Measurements from ENCODE around the gene SC5D.

Gene SC5D

GRCh38 chr11:121291896-121292494 lies 576 bp upstream of the SC5D start:
- no peak for DNase-seq (ENCODE audit: low read depth)

- DNase-seq (ENCODE audit: low read depth): peak; percentile 18
These were observed 670 bp downstream of the SC5D start for GRCh38 chr11:121293288-121293594.

GRCh38 chr11:121295246-121296029 lies 2.9 kb downstream of the SC5D start:
- no peak for DNase-seq (ENCODE audit: low read depth)

GRCh38 chr11:121297872-121298271 lies 5.3 kb downstream of the SC5D start:
- no peak for DNase-seq (ENCODE audit: low read depth)

- DNase-seq (ENCODE audit: low read depth): no peak
These were observed 6.2 kb downstream of the SC5D start for GRCh38 chr11:121298774-121299173.

- DNase-seq (ENCODE audit: low read depth): no peak
These were observed 6.8 kb downstream of the SC5D start for GRCh38 chr11:121299417-121299816.

- DNase-seq (ENCODE audit: low read depth): no peak
These were observed 7.9 kb downstream of the SC5D start for GRCh38 chr11:121300313-121300971.

GRCh38 chr11:121300972-121301699 lies 8.6 kb downstream of the SC5D start:
- no peak for DNase-seq (ENCODE audit: low read depth)

GRCh38 chr11:121304759-121305158 lies 12.2 kb downstream of the SC5D start:
- DNase-seq (ENCODE audit: low read depth): no peak

GRCh38 chr11:121308816-121309215 lies 16.2 kb downstream of the SC5D start:
- DNase-seq (ENCODE audit: low read depth): no peak

GRCh38 chr11:121309688-121310087 lies 17.1 kb downstream of the SC5D start:
- DNase-seq (ENCODE audit: low read depth): no peak

- no peak for DNase-seq (ENCODE audit: low read depth)
These were observed 18.3 kb downstream of the SC5D start for GRCh38 chr11:121310908-121311307.

- no peak for DNase-seq (ENCODE audit: low read depth)
These were observed 18.8 kb downstream of the SC5D start for GRCh38 chr11:121311373-121311772.

GRCh38 chr11:121312483-121312882 lies 19.9 kb downstream of the SC5D start:
- DNase-seq (ENCODE audit: low read depth): no peak

GRCh38 chr11:121318848-121319834 lies 26.6 kb downstream of the SC5D start:
- peak; percentile 21 for DNase-seq (ENCODE audit: low read depth)

- peak; percentile 21 for DNase-seq (ENCODE audit: low read depth)
These were observed 29.2 kb downstream of the SC5D start for GRCh38 chr11:121321614-121322243.

GRCh38 chr11:121323046-121323607 lies 30.6 kb downstream of the SC5D start:
- DNase-seq (ENCODE audit: low read depth): no peak

- no peak for DNase-seq (ENCODE audit: low read depth)
These were observed 33.7 kb downstream of the SC5D start for GRCh38 chr11:121326230-121326629.

GRCh38 chr11:121327553-121327952 lies 35.0 kb downstream of the SC5D start:
- DNase-seq (ENCODE audit: low read depth): no peak

GRCh38 chr11:121328176-121328966 lies 35.8 kb downstream of the SC5D start:
- DNase-seq (ENCODE audit: low read depth): no peak
